Large intestine (tissue), 3 donors: ENCODE data around the gene BMPR1A. TPM values are rescaled to one million over a fixed set of nuclear protein-coding genes. Genes with fewer than 3 reads are reported as not detected.
A peak's percentile ranks its signal among the peaks of the same experiment; 100 is the strongest.

ENCODE experiments used
- DNase-seq, 2 donors: peaks; one replicate each; pipeline versions ENCODE4 v3.0.0 to v3.0.0-alpha.2; 2013
- H3K27ac ChIP-seq: one replicate; pipeline ENCODE4 v1.5.1; 2013; ENCODE audit warnings: low read length
- H3K27me3 ChIP-seq: 2 replicates; pipeline ENCODE4 v1.6.1; 2013; ENCODE audit warnings: low read length; ENCODE audit not compliant: control insufficient read depth, insufficient read depth
- H3K36me3 ChIP-seq: 2 replicates; pipeline ENCODE4 v1.6.1; 2013; ENCODE audit warnings: low read length; ENCODE audit not compliant: control insufficient read depth, insufficient read depth
- H3K4me1 ChIP-seq: one replicate; pipeline ENCODE4 v1.6.1; 2013; ENCODE audit warnings: low read length; ENCODE audit not compliant: control insufficient read depth, insufficient read depth
- H3K4me3 ChIP-seq: one replicate; pipeline ENCODE4 v1.5.1; 2013; ENCODE audit warnings: low read length
- H3K9me3 ChIP-seq: one replicate; pipeline ENCODE4 v1.6.1; 2013; ENCODE audit warnings: mild to moderate bottlenecking, low read depth, low read length, moderate library complexity; ENCODE audit not compliant: control insufficient read depth
- WGBS: methylation state at CpG from one replicate; pipeline ENCODE4 v1.1.5; 2013; ENCODE audit warnings: low lambda C conversion rate; ENCODE audit not compliant: insufficient coverage; 5-methylcytosine and 5-hydroxymethylcytosine counted together
- polyA plus RNA-seq: library from polyadenylated mRNA; unstranded; fragments of 120-200 nt; gene quantifications from one replicate; pipeline ENCODE4 v1.2.1, GENCODE V29; 2013

The BMPR1A gene
- polyA plus RNA-seq, 1 donor: 41.5 TPM

DNA sequence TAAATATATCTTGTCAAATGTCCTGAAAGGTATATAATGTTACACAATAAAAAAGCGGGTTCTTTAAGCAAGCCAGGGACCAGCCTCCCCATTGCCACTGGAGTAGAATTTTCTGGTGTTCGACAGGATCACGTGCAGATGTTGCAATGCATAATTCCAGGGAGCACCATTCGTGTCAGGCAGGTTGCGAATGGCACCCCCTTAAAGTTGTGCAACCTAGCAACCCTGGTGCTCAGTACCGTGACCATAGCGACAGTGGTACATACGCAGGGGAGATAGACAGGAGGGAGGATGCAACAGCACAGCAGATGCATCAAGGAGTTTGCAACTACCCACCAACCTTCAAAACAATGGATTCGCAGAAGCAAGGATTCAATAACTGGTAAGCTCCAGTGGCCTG is 6.6 kb upstream of the BMPR1A start:
- no peaks in the 10 kb centered on the region for H3K36me3 ChIP-seq
- no CpG with 5 or more reads among the region's 9 CpGs for WGBS
- H3K4me3 ChIP-seq: no peak overlapping the region
- H3K9me3 ChIP-seq: no peaks in the 10 kb centered on the region
- H3K27ac ChIP-seq: no peak overlapping the region
- H3K4me1 ChIP-seq: peaks cover 19% of the 10 kb centered on the region
- DNase-seq: peak in 1 of 2 donors; percentile 22
- H3K27me3 ChIP-seq: no peaks in the 10 kb centered on the region

DNA sequence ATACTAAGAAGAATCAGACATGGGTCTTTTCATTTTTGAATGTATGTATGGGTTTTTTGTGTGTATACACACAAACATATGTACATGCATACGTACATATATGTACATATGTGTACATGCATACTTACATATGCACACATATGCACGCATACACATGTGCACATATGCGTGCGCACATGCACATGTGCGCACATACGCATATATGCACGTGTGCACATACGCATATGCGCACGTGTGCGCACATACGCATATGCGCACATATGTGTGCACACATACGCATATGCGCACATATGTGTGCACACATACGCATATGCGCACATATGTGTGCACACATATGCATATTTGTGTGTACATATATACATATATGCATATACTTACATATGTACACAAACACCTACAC is 4.9 kb upstream of the BMPR1A start:
- H3K4me1 ChIP-seq: peaks cover 21% of the 10 kb centered on the region
- WGBS: no CpG with 5 or more reads among the region's 17 CpGs
- H3K27ac ChIP-seq: no peak overlapping the region

DNA sequence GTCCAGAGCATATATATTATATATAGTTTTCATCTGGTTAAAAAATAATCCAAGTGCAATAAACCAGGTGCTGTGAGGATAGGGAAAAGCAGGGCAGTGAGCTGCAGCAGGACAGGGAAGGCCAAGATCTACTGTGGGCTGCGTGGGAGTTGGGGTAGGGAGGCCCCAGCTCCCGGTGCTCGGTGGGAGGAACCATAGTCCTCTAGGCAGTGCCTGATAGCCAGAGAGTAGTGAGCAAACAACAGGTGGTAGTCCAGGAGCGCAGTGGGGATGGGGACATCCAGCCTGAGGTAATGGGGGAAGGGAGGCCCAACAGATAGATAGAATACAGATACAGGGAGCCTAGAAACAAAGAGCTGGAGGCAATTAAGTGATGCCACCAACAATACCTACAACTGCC is 4.1 kb upstream of the BMPR1A start:
- DNase-seq: peak; percentile 72 to 84
- Histone ChIP-seq H3K4me1 (peaks cover 21% of the 10 kb centered on the region), H3K36me3 (no peaks in the 10 kb centered on the region), H3K27ac (peak overlapping the region; percentile 46), H3K27me3 (no peaks in the 10 kb centered on the region), H3K9me3 (no peaks in the 10 kb centered on the region), H3K4me3 (no peak overlapping the region)
- no CpG with 5 or more reads among the region's 4 CpGs for WGBS

More for the DNA sequence above, 4.9 kb upstream of the BMPR1A start:
- Histone ChIP-seq H3K36me3 (no peaks in the 10 kb centered on the region), H3K4me3 (no peak overlapping the region), H3K9me3 (no peaks in the 10 kb centered on the region), H3K27me3 (no peaks in the 10 kb centered on the region)
- no peak for DNase-seq

DNA sequence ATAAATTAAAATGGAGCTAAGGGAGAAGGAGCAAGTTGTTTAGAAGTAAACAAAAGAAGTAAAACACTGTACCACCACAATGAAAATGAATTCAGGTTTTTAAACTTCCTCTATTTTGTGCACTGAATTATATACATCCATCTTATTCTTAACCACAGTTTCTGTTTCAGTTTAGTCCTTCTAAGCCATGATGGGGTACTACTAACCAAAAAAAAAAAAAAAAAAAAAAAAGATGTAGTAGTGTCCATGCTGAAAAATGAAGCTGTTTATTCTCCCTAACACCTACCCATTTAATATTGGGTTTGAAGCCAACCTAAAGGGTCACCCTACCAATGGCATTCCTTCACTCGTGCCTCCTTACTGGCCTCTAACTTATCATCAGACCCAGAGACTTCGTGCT is 3.4 kb upstream of the BMPR1A start:
- no CpG with 5 or more reads among the region's 2 CpGs for WGBS
- H3K4me1 ChIP-seq: peaks cover 21% of the 10 kb centered on the region

DNA sequence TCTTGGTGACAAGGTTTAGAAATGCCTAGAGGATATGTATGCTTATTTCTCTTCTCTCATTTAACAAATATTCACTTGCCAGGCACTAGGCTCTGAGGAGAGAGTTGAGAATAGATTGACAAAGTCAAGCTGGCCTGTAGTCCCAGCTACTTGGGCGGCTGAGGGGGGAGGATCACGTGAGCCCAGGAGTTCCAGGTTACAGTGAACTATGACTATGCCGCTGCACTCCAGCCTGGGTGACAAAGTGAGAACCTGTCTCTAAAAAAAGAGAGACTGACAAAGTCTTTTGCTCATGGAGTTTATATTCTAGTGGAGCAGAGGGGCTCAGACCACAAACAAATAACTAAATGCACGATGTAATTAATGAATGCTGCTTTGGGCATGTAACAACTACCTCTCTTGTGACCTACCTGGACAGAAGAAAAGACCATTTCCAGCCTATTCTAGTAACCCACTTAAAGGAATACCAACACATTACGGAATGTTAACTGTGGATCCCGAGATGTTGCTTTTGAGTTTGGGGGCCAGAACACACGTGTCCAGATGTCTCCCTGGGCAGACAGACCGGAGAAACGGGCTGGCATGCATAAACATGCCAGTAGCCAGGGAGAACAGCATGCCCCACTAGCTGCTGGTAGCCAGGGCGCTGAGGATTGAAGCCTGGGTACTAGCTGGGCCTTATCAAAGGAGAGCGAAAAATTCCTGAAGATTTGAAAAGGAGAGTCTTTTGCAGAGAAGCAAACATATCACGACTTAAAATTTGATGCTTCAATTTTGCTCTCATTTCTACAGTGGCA is 2.6 kb upstream of the BMPR1A start:
- no peaks in the 10 kb centered on the region for H3K36me3 ChIP-seq
- WGBS: 80% methylated on average over 2 of the region's 12 CpGs
- H3K4me1 ChIP-seq: peaks cover 24% of the 10 kb centered on the region
- no peaks in the 10 kb centered on the region for H3K27me3 ChIP-seq
- DNase-seq: peak; percentile 52 to 74
- H3K27ac ChIP-seq: peak overlapping the region; percentile 45
- no peaks in the 10 kb centered on the region for H3K9me3 ChIP-seq
- no peak overlapping the region for H3K4me3 ChIP-seq

More for the DNA sequence above, 3.4 kb upstream of the BMPR1A start:
- no peaks in the 10 kb centered on the region for H3K36me3 ChIP-seq
- no peak for DNase-seq
- H3K9me3 ChIP-seq: no peaks in the 10 kb centered on the region
- H3K4me3 ChIP-seq: no peak overlapping the region
- peak overlapping the region; percentile 46 for H3K27ac ChIP-seq
- H3K27me3 ChIP-seq: no peaks in the 10 kb centered on the region

DNA sequence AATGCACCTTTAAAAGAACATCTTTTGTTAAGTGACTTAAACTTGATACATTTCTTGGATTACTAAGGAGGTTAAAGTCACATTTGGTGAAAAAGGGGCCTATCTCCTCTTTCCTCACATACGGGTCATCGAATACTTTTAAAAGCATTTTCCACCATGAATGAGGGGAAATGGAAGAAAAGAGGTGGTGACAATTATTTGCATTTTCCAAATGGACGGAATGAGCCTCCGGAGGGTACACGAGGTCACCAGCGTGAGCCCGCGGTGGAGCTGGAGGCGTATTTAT is 1.0 kb upstream of the BMPR1A start:
- Histone ChIP-seq H3K27me3 (no peaks in the 10 kb centered on the region), H3K36me3 (no peaks in the 10 kb centered on the region), H3K9me3 (no peaks in the 10 kb centered on the region), H3K4me1 (peaks cover 27% of the 10 kb centered on the region), H3K4me3 (peak overlapping the region; percentile 88), H3K27ac (peak overlapping the region; percentile 96)
- DNase-seq: no peak
- WGBS: no CpG with 5 or more reads among the region's 9 CpGs

DNA sequence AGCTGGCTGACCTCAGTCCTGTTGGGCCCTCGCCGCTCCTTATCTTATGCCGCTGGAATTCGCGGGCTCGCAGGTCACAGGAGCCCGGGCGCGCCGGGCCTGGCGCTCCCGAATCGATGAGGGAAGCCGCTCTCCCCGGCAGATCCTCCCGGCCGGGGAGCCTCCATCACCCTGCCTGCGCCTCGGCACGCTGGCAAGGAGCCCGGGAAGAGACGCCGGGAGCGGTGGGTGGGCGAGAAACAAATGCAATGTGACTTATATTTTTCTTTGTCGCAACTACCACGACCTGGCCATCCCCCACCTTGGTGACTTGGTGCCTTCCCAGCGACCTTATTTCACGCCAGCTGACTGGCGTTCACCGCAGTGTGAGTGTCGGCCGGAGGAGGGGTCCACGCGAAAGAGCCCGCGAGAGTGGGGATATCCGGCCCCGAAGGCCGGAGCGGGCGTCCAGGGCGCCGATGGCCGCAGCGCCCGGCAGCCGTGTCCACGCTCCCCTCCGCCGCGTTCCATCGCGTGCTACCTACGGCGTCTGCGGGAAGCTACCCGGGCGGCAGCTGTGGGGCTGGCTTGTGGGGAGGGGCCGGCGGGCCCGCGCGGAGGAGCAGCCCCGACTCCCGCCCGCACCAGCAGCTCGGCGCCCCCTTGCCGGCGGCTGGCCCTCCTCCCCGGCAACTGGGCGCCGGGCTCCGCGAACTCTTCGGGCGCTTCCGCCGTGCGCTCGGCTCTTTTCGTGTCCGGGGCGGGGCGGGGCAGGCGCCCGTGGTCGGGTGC is 494 bp upstream of the BMPR1A start:
- H3K4me3 ChIP-seq: peak overlapping the region; percentile 88
- H3K4me1 ChIP-seq: peaks cover 27% of the 10 kb centered on the region
- peak; percentile 89 to 93 for DNase-seq
- peak overlapping the region; percentile 96 for H3K27ac ChIP-seq
- H3K36me3 ChIP-seq: no peaks in the 10 kb centered on the region
- no CpG with 5 or more reads among the region's 89 CpGs for WGBS
- no peaks in the 10 kb centered on the region for H3K27me3 ChIP-seq
- no peaks in the 10 kb centered on the region for H3K9me3 ChIP-seq

DNA sequence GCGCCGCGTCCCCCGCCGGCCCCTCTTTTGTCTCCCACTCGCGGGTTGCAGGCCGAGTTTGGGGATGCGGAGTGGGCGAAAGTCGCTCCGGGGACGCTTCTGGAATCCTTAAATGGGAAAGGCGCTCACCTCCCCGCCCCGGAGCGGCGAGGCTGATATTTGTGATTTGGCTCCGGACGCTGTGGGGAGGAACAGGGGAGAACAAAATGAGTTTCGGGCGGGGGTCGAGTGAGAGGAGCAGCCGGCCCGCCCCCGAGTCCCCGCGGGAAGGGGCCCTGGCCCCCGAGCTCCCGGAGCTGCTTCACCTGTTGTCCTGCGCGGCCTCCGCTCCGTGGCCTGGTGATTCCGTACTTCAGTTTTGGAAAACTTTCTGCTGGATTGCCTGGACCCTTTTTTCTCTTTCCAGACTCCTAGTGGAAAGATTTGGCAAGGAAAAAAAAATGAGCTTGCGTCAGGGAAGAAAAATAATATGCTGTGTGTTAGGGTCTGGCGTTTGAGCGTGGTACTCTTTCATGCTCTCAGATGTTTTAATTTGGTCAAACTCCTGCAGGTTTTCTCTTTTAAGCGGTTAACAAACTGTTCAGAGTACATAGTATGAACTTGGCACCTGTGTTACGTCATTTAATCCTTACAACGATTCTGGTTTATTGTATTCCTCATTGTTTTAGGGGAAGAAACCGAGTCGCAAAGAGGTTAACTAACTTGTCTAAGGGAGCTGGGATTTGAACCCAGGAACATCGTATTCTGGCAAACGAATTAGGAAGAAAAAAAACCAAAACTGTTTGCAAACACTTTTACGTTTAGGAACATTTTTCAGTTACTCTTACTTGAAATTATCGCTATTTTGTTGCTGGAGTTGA is 924 bp downstream of the BMPR1A start:
- WGBS: 0% methylated on average over 1 of the region's 47 CpGs
- Histone ChIP-seq H3K9me3 (no peaks in the 10 kb centered on the region), H3K27ac (peak overlapping the region; percentile 82), H3K4me3 (peak overlapping the region; percentile 72), H3K4me1 (peaks cover 25% of the 10 kb centered on the region), H3K27me3 (no peaks in the 10 kb centered on the region), H3K36me3 (no peaks in the 10 kb centered on the region)
- peak; percentile 34 to 74 for DNase-seq

DNA sequence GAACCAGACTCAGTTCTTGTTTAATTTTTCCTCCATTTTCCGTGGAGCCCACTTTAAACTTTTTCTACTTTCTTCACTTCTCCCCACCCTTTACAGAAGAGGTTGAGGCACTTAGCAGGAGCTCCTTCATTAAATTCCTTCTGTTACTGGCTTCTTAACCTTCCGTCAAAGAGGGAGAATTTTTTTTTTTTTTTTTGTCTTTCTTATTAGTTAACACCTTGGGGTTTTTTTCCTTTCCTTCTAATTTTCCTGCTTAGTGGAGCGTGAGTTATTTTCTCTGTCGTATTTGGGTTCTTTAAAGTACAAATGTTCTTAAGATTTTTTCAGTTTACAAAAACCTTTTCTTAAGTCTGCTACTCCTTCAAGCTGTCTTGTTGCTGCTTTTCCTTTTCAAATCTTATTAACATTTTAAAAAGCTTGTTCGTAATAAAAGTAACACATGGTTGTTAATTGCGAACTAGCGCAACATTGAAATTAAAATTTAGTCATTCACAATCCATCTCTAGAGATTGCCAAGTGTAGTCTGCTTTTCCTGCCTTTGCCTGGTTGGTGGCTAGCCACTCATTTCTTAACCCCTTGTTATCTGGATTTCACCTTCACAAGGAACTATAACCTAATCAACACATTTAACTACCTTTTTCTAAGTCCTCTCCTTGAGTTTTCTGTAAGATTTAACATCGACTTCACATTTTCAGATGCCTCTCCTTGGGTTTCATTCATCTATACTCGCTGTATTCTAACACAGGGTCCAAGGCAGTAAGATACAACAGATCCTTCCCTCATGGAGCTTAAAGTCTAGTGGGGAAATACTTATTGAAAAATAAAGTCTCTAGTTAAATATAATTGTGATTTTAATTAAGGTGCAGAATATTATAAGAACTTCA is 2.0 kb downstream of the BMPR1A start:
- Histone ChIP-seq H3K36me3 (no peaks in the 10 kb centered on the region), H3K4me1 (peaks cover 15% of the 10 kb centered on the region), H3K27ac (peak overlapping the region; percentile 82), H3K9me3 (no peaks in the 10 kb centered on the region), H3K4me3 (peak overlapping the region; percentile 72), H3K27me3 (no peaks in the 10 kb centered on the region)
- WGBS: 4% methylated on average over 5 of the region's 9 CpGs
- DNase-seq: peak in 1 of 2 donors; percentile 33
